Globus pallidus (tissue), 1 donor: ENCODE data around the gene IPO4.
A peak's percentile ranks its signal among the peaks of the same experiment; 100 is the strongest.

Source experiments
- DNase-seq: peaks from one replicate; pipeline ENCODE4 v3.0.0-alpha.2; 2015; ENCODE audit warnings: low spot score

The IPO4 gene

DNA sequence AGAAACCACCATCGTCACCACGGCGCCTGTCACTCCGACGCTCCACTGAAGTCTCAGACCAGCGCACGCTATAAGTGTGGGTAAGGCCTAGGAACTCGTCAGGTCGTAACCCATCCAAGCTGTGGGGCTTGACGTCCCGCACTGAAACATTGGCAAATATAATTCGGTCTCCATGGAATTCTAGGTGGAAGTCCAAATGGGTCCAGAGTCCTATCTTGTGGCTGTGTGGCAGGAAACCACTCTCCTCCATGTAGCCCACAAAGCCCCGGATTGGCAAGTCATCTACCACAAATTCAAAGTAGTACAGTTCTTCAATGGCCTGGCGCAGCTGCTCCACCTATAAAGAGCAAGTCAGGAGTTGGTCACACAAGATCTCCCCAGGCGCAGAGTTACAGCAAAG is 4.3 kb upstream of the IPO4 start:
- DNase-seq = no peak

GRCh38 chr14:24190416-24190815 is 1.8 kb upstream of the IPO4 start:
- no peak for DNase-seq

DNA sequence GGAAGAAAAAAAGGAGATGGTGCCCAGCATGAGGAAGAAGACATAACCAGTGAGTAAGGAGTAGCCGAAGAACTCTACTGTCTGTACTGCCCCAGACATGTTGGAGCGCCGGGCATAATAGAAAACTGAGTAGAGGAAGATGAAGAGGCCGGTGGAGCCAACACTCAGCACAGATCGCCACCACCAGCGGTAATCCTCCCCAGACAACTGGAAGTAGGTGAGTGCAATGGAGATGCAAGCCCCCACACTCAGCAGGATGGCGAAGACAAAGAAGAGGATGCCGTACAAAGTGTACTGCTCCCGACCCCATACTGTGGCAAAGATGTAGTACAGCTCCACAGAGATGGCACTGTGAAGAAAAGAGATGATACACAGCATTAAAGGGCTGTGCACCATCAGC is 844 bp upstream of the IPO4 start:
- no peak for DNase-seq

DNA sequence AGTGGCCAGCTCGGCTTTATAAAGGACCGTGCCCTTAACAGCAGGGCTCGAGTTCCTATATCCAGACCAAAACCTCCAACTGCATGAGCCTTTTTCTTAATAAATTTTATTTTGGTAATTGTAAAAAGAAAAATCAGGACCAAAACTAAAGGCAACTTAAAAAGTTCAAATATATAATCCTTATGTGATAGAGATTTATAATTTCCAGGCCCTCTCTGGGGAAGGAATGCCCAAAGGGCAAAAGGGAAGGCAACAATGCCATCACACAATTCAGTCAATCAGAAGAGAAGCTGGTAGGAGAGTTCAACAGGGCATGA is 401 bp upstream of the IPO4 start:
- DNase-seq = no peak

- DNase-seq = no peak
Measured at GRCh38 chr14:24187539-24187915, 1.1 kb downstream of the IPO4 start.

DNA sequence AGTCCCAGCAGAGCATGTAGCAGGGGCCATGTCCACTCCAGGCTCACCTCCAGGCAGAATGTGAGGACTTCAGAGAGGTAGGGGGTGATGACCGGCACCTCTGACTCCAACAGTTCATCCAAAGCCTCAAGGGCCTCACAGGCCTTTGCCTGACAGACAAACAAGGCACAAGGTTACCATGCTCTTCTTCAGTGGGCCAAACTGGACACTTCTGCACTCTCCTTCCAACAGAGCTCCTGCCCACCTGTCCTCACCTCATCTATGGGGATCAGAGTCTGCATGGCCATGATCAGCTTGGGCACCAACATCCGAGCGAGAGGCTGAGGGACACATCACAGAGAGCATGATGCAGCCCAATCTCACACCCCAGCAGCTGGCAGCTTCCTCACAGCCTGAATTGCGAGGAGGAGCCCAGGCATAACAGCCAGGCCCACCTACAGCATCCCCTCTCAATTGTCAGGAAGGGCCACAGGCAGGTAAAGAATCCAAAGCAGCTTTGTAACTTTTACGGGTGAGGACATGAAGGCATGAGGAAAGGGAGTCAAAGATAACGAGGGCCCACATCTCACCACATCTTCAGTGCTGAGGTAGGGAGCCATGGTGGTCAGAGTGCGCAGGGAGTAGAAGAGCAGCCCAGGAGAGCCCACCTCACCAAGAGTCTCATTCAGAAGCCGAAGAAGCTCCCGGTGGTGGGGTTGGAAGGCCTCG is 1.6 kb downstream of the IPO4 start:
- DNase-seq = no peak

DNA sequence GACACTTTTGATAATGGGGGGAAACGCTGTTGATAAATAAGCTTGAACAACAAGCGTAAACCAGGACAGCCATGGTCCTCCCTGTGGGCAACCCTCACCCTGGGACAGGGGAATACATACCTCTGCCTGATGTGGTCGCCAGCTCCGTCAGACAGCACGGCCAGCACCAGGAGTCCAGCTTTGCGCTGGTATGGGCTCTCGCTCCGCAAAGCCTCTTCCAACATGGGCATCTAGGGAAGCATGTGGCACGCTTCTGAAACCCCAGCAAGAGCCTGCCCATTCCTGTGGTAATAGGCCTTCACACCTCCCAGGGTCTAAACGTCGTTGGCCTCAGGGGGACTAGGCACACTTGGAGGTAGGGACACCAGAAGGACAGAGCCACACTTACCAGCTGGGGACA is 2.9 kb downstream of the IPO4 start:
- DNase-seq = no peak

GRCh38 chr14:24185026-24185425 is 3.6 kb downstream of the IPO4 start:
- DNase-seq = no peak

GRCh38 chr14:24184104-24184970 is 4.3 kb downstream of the IPO4 start:
- no peak for DNase-seq

DNA sequence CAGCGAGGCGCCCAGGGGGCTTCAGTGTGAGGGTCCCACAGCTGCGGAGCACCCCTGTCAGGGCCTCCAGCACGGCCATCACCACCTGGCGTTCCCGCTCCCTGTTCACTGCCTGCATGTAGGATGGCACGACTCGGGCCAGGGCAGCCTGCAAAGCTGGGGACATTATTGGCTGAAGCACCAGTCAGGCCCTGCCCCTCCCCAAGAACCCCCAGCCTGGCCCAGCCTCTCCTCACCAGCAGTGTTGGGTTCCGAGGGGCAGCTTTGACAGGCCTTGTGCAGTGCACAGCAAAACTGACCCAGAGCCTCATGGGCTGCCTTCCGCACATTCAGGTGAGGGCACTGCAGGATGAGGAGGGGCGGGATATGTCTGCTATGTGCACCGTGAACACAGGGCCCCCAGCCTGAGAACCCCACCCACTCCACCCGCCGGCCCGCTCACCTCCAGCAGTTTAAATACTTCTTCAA is 5.6 kb downstream of the IPO4 start:
- no peak for DNase-seq

DNA sequence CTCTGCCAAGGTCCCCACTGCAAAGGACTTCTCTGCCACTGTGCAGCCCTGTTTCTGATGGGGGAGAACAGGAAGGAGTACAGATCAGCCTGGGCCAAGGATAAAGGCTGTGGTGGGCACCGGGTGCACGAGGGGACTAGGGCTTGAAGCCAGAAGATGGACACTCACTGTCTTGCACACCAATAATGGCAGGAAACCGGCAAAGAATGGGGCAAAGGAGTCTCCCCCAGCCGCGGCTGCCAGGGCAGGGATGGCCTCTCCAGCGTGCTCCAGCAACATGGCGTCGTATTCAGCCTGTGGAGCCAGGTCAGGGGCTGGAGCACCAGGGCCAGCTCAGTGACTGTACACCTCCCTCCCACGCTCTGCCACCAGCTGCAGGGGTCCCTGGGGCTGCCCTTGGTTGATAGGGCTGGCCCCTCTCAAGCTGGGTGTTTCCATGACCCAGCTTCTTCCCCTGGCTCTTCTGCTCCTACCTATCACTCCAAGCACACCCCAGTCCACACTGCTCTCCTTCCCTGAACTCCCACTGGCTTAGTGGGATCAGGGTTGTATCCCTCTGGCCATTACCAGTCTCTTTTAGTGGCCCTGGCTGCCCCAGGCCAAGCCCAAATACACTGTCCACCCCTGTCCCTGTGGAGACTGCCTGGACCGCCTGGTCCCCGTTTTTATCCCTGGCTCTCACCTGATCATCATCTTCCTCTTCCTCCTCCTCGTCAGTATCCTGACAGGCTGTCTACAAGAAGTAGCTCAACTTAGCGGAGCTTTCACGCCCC is 6.3 kb downstream of the IPO4 start:
- DNase-seq = no peak

DNA sequence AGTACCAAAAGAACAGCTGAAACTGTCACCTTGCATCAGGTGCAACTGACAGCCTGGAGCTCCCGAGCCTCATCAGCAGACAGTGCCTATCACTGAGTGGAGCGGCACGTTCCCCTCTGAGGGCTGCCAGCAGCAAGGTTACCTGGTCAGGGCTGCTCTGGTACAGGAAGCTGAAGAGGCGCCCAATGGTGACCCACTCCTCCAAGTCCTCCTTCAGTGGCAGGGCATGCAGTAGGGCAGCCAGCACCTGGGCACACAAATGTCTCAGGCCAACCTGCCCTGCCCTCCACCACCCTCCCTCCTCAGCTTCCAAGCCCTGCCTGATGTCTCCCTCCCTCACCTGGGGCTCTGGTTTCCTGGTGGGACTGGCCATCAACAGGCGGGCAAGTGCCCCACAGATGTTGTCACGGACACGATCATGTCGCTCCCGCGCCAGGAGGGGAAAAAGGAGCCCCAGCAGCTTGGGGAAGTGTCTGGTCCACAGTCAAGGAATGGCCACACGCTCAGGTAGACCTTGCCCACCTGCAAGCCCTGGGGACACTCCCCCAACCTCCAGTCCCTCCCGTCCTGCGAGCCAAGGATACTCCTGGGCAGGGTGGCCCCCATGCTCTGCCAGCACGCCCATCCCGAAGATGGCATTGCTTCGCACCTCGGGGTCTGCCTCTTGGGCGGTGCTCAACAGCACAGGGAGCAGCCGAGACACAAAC is 7.1 kb downstream of the IPO4 start:
- no peak for DNase-seq

DNA sequence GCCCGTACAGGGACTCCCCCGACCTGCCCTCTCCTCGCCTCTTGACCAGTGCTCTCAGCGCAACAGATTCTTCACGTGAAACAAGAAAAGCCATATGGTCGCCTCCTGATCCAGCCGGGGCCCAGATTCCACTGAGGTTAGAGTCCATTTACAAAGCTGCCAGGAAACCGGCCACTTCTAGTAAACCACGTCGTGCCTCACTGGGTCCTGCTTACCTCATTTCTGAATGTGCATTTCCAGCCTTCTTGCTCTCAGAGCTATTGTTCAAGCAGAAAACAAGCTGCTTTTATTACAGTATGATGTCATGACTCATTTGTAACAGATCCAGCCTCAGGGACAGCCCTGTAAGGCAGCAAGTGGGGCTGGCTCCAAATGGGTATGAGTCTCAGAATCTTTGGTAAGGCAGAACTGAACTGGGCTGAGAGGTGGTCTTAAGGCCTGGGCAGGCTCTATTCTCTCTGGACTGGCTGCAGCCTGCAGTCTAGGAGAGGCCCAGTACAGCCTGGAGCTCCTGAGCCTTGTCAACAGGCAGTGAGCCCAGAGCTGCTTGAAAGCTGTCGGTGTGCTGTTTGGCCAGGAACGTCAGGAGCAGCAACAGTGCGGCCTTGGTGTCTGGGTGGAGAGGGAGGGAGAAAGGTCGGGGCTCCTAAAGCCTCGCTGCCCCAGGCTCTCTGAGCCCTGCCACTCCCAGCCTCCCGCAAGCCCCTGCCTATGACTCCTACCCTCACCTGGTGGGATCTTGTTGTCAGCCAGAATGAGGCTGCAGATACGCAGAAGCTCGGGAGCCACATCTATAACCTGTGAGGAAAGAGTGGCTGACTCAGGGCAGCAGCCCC is 8.4 kb downstream of the IPO4 start:
- peak; percentile 78 for DNase-seq

GRCh38 chr14:24179294-24179960 is 9.2 kb downstream of the IPO4 start:
- DNase-seq = no peak

DNA sequence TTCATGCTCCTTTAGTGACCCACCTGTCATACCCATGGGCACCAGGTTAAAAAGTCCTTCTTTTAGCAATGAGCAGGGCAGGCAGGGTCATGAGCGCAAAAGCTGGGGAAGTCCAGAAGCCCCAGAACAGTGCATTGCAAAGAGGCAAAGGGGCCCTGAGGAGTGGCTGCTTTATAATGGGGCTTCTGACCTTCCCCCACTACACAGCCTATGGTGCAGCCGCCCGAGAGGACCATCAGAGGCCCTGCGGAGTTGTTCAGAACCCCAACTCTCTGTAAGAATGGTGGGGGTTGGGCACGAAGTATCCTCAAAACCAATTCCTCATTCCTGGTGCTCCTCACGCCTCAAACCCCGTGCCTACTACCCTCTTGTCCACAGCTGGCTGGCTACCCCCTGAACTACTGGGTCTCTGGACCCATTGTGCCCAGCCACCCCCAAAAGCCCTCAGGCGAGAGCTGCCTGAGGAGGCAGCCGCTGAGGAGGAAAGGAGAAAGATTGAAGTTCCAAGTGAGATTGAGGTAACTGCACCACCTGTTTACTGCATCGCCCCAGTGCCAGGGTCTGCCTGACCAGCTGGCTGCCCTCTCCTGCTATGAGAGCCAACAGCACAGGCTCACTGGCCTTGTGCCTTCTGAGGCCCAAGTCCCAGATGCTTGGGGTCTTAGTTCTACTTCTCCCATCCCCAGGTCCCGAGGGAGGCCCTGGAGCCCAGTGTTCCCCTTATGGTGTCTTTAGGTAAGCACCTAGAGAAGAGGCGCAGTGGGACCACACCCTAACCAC is 10.0 kb downstream of the IPO4 start:
- DNase-seq = no peak

GRCh38 chr14:24177891-24178290 is 10.7 kb downstream of the IPO4 start:
- no peak for DNase-seq

- DNase-seq = no peak
Measured at GRCh38 chr14:24177041-24177825, 11.4 kb downstream of the IPO4 start.

- DNase-seq = no peak
Measured at GRCh38 chr14:24176599-24176998, 12.0 kb downstream of the IPO4 start.

DNA sequence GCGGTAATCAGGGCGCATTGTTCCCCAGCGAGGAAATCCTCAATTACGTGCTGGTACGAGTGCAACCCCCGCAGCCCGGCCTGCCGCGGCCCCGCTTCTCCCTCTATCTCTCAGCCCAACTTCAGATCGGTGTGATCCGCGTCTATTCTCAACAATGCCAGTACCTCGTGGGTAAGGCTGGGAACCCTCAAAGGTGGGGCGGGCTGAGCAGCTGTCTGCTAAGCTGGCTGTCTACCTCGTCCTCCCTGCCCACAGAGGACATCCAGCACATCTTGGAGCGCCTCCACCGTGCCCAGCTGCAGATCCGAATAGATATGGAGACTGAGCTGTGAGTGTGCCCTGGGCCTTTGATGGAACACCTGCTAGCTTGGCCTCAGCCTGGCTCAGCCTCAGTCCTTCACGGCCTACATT is 15.7 kb downstream of the IPO4 start:
- no peak for DNase-seq
